Memory B cell (primary cell): Measurements from ENCODE around the gene ARHGAP32.
"Not testable (repeated sequence)": the region's sequence is repeated elsewhere in the genome, so short reads cannot be mapped to it uniquely, and the experiment has no call there.

ENCODE experiments used
- ATAC-seq: fragments of 150-1000 bp; cut with Tn5 transposase; 2 replicates; pipeline ENCODE4 v1.10.0; 2021; ENCODE audit warnings: low read depth, mild to moderate bottlenecking, moderate library complexity
- DNase-seq, 2 donors: peaks; one replicate each; pipeline ENCODE4 v3.0.0; 2022; ENCODE audit warnings: low spot score in 2 of 2
- H3K27ac Mint-ChIP-seq: one replicate; pipeline ENCODE4 v1.8.0; 2022; ENCODE audit warnings: mild to moderate bottlenecking, moderate library complexity, mixed read lengths
- H3K27me3 Mint-ChIP-seq: one replicate; pipeline ENCODE4 v1.8.0; 2022; ENCODE audit warnings: mixed read lengths
- H3K36me3 Mint-ChIP-seq: one replicate; pipeline ENCODE4 v1.8.0; 2022; ENCODE audit warnings: mild to moderate bottlenecking, mixed read lengths
- H3K4me1 Mint-ChIP-seq: one replicate; pipeline ENCODE4 v1.8.0; 2022; ENCODE audit warnings: mixed read lengths
- H3K4me3 Mint-ChIP-seq: one replicate; pipeline ENCODE4 v1.8.0; 2022; ENCODE audit warnings: mild to moderate bottlenecking, moderate library complexity, mixed read lengths
- H3K9me3 Mint-ChIP-seq: one replicate; pipeline ENCODE4 v1.8.0; 2022; ENCODE audit warnings: mixed read lengths

ARHGAP32 gene

DNA sequence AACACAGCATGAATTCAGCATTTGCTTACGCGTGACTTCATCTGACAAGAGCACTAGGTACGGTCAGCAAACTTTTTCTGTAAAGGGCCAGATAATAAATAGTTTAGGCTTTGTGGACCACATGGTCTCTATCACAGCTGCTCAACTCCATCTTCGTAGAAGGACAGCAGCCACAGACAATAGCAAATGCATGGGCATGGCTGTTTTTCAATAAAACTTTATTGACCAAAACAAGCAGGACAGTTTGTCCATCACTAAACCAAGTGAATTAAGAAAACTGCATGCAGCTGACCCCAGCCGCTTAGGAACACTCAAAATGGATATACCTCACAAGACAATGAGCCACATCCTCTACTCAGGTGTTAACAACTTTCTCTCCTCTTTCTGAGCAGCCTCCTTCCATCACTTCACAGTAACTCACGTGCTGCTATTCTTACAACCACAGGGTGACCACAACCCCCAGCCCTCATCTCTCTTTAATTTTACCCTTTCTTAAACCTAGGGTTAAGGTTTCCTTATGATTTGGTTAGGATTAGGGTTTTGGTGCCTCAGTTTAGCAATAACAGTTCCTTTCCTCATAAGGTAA lies 22.7 kb upstream of the ARHGAP32 start:
- peaks cover 2% of the 10 kb centered on the region for H3K36me3 Mint-ChIP-seq
- H3K4me3 Mint-ChIP-seq = no peak overlapping the region
- no peak for DNase-seq
- ATAC-seq = no peak
- H3K4me1 Mint-ChIP-seq = no peaks in the 10 kb centered on the region
- no peak overlapping the region for H3K27ac Mint-ChIP-seq
- H3K27me3 Mint-ChIP-seq = no peaks in the 10 kb centered on the region
- peaks cover 4% of the 10 kb centered on the region for H3K9me3 Mint-ChIP-seq

GRCh38 chr11:129213261-129213660 lies 21.1 kb upstream of the ARHGAP32 start:
- Mint-ChIP-seq H3K27me3 (no peaks in the 10 kb centered on the region), H3K9me3 (peaks cover 4% of the 10 kb centered on the region), H3K4me3 (no peak overlapping the region), H3K4me1 (no peaks in the 10 kb centered on the region), H3K27ac (no peak overlapping the region), H3K36me3 (peaks cover 2% of the 10 kb centered on the region)
- ATAC-seq (no peak), DNase-seq (no peak)

DNA sequence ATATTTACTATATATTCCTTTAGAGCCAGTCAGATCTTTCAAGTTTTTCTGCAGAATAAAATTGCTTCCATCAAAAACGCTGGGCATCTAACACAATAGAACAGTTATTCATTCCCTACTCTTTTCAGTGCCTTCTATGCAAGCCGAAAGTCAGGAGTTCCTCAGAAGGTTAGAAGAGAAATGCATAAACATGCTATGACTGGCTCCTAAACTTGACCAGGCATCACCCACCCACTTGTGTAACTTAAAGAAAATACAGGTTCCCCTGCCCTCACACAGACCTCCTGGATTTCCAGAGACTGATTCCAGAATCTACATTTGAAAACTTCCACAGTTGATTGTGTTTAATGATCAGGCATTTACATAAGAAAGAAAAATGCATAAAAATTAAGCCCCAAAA lies 19.3 kb upstream of the ARHGAP32 start:
- no peak overlapping the region for H3K27ac Mint-ChIP-seq
- peaks cover 2% of the 10 kb centered on the region for H3K36me3 Mint-ChIP-seq
- no peak for ATAC-seq

GRCh38 chr11:129210831-129211181 lies 18.7 kb upstream of the ARHGAP32 start:
- H3K4me1 Mint-ChIP-seq = no peaks in the 10 kb centered on the region
- H3K27ac Mint-ChIP-seq = no peak overlapping the region
- DNase-seq = no peak
- peaks cover 4% of the 10 kb centered on the region for H3K9me3 Mint-ChIP-seq
- H3K27me3 Mint-ChIP-seq = no peaks in the 10 kb centered on the region
- no peak overlapping the region for H3K4me3 Mint-ChIP-seq
- no peak for ATAC-seq
- H3K36me3 Mint-ChIP-seq = peaks cover 2% of the 10 kb centered on the region

More for the DNA sequence above, 19.3 kb upstream of the ARHGAP32 start:
- Mint-ChIP-seq H3K9me3 (peaks cover 4% of the 10 kb centered on the region), H3K27me3 (no peaks in the 10 kb centered on the region), H3K4me3 (no peak overlapping the region), H3K4me1 (no peaks in the 10 kb centered on the region)
- no peak for DNase-seq

- H3K4me3 Mint-ChIP-seq = no peak overlapping the region
- H3K36me3 Mint-ChIP-seq = peaks cover 2% of the 10 kb centered on the region
- DNase-seq (no peak), ATAC-seq (no peak)
- no peak overlapping the region for H3K27ac Mint-ChIP-seq
- H3K27me3 Mint-ChIP-seq = no peaks in the 10 kb centered on the region
- H3K4me1 Mint-ChIP-seq = no peaks in the 10 kb centered on the region
- peaks cover 4% of the 10 kb centered on the region for H3K9me3 Mint-ChIP-seq
These were observed 18.0 kb upstream of the ARHGAP32 start for GRCh38 chr11:129209891-129210830.

- no peak for DNase-seq
- Mint-ChIP-seq H3K36me3 (no peaks in the 10 kb centered on the region), H3K4me3 (no peak overlapping the region), H3K27me3 (no peaks in the 10 kb centered on the region), H3K27ac (no peak overlapping the region), H3K4me1 (no peaks in the 10 kb centered on the region), H3K9me3 (peaks cover 2% of the 10 kb centered on the region)
- ATAC-seq = no peak
These were observed 16.7 kb upstream of the ARHGAP32 start for GRCh38 chr11:129208863-129209262.

DNA sequence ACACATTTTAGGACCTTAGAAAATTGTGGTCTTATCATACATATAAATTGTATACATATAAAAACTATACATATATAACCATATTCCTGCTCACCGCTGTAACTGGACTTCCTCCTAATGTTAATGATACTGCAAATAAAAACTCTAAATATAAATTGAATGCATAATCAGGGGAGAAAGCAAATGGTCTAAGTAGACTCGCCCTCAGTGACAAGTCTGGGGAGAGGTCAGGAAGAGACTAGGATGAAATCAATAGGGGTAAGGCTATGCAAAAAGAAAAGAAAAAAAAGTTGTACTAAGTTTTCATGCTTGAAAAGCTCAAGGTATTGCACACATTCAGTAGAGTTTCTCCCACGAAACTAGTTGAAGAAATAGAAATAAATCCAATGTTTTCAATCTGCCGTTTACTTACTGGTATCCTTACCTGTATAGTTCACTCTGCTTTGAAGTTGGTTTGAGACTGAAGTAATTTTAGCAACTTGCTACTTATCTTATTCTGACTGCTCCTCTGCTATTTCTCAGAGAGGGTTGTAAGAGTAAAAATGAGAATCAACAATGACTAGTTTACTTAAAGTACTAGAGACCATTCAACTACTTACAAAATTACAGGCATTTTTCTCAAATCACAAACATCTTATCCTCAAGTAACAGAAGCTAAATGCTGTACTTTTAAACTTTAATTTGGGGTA lies 12.2 kb upstream of the ARHGAP32 start:
- peaks cover 2% of the 10 kb centered on the region for H3K9me3 Mint-ChIP-seq

GRCh38 chr11:129202646-129203045 lies 10.5 kb upstream of the ARHGAP32 start:
- DNase-seq (no peak), ATAC-seq (no peak)
- Mint-ChIP-seq H3K9me3 (no peaks in the 10 kb centered on the region), H3K36me3 (peaks cover 3% of the 10 kb centered on the region), H3K27me3 (no peaks in the 10 kb centered on the region), H3K4me1 (no peaks in the 10 kb centered on the region), H3K4me3 (no peak overlapping the region), H3K27ac (no peak overlapping the region)

More for the DNA sequence above, 12.2 kb upstream of the ARHGAP32 start:
- no peaks in the 10 kb centered on the region for H3K27me3 Mint-ChIP-seq
- no peak overlapping the region for H3K27ac Mint-ChIP-seq
- H3K4me3 Mint-ChIP-seq = no peak overlapping the region
- no peaks in the 10 kb centered on the region for H3K36me3 Mint-ChIP-seq
- no peak for DNase-seq
- H3K4me1 Mint-ChIP-seq = no peaks in the 10 kb centered on the region
- ATAC-seq = no peak

DNA sequence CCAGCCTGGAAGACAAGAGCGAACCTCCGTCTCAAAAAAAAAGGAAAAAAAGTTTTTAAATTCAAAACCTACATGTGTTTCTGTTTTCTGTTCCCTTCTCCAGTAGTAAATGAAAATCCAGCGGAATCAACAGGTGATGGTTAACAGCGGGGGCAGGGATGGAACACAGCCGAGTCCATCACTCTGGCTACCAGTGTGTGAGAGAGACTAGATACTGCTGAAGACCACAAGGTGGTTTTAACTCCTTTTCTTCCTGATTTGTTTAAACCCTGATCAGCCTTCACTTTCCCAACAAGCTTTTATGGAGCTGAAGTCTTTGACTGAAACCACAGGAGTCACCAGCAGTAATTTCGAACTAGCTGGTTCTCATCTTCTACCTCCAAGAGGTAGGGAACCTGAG lies 3.6 kb upstream of the ARHGAP32 start:
- Mint-ChIP-seq H3K9me3 (peaks cover 2% of the 10 kb centered on the region), H3K27me3 (no peaks in the 10 kb centered on the region), H3K4me1 (no peaks in the 10 kb centered on the region), H3K4me3 (no peak overlapping the region), H3K36me3 (peaks cover 3% of the 10 kb centered on the region), H3K27ac (no peak overlapping the region)
- ATAC-seq (no peak), DNase-seq (no peak)

- H3K9me3 Mint-ChIP-seq = no peaks in the 10 kb centered on the region
- no peaks in the 10 kb centered on the region for H3K36me3 Mint-ChIP-seq
- ATAC-seq (no peak), DNase-seq (no peak)
- no peaks in the 10 kb centered on the region for H3K27me3 Mint-ChIP-seq
- H3K4me3 Mint-ChIP-seq = no peak overlapping the region
- no peak overlapping the region for H3K27ac Mint-ChIP-seq
- no peaks in the 10 kb centered on the region for H3K4me1 Mint-ChIP-seq
These were observed 476 bp downstream of the ARHGAP32 start for GRCh38 chr11:129191649-129192048.

DNA sequence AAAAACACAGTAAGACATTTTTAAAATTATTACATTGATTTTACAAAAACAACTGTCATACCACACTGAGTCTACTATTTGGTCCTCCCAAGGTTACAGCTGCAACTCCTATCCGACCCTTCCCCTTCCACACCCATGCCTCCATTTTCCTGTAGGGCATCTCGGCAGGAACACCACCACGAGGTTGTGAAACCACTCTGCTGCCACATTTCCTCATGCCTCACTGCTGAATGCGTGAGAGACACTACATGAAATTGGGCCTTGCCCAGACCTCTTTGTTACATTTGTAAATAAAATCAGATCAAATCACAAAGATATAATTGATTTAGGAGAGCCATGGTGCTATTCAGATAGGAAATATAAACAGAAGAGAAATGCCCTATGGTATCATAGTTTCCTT lies 2.0 kb downstream of the ARHGAP32 start:
- ATAC-seq = no peak
- no peaks in the 10 kb centered on the region for H3K36me3 Mint-ChIP-seq
- H3K4me3 Mint-ChIP-seq = no peak overlapping the region

GRCh38 chr11:129189646-129190045 lies 2.5 kb downstream of the ARHGAP32 start:
- Mint-ChIP-seq H3K27me3 (no peaks in the 10 kb centered on the region), H3K4me1 (no peaks in the 10 kb centered on the region), H3K9me3 (peaks cover 3% of the 10 kb centered on the region), H3K36me3 (no peaks in the 10 kb centered on the region), H3K4me3 (no peak overlapping the region), H3K27ac (no peak overlapping the region)
- ATAC-seq (no peak), DNase-seq (no peak)

More for the DNA sequence above, 2.0 kb downstream of the ARHGAP32 start:
- no peak for DNase-seq
- no peak overlapping the region for H3K27ac Mint-ChIP-seq
- H3K9me3 Mint-ChIP-seq = peaks cover 2% of the 10 kb centered on the region
- H3K4me1 Mint-ChIP-seq = no peaks in the 10 kb centered on the region
- no peaks in the 10 kb centered on the region for H3K27me3 Mint-ChIP-seq

DNA sequence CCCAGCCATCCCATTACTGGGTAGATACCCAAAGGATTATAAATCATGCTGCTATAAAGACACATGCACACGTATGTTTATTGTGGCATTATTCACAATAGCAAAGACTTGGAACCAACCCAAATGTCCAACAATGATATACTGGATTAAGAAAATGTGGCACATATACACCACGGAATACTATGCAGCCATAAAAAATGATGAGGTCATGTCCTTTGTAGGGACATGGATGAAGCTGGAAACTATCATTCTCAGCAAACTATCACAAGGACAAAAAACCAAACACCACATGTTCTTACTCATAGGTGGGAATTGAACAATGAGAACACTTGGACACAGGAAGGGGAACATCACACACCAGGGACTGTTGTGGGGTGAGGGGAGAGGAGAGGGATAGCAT lies 7.0 kb downstream of the ARHGAP32 start:
- ATAC-seq, H3K9me3 Mint-ChIP-seq, H3K4me1 Mint-ChIP-seq, H3K36me3 Mint-ChIP-seq, DNase-seq, H3K27me3 Mint-ChIP-seq, H3K27ac Mint-ChIP-seq, H3K4me3 Mint-ChIP-seq: not testable (repeated sequence)

DNA sequence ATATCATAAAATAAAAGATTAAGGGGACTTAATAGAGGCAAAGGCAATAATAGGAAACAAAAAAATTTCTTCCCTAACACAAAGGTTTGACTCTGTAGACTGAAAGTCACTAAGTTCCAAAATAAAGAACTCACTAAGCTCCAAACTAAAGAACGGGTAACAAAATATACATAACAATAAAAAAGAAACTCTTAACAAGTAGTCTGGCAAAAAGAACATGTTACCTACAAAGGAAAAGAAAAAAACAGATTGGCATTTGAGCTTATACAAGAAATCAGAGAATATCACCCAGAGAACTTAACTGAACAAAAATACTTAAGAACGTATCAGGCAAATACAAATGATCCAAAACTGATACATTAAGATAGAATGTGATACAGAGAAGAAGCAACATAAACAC lies 7.5 kb downstream of the ARHGAP32 start:
- Mint-ChIP-seq H3K9me3 (peaks cover 5% of the 10 kb centered on the region), H3K27ac (no peak overlapping the region)
- no peak for ATAC-seq

More for the DNA sequence above, 7.5 kb downstream of the ARHGAP32 start:
- no peaks in the 10 kb centered on the region for H3K36me3 Mint-ChIP-seq
- no peak for DNase-seq
- H3K4me1 Mint-ChIP-seq = no peaks in the 10 kb centered on the region
- no peaks in the 10 kb centered on the region for H3K27me3 Mint-ChIP-seq
- no peak overlapping the region for H3K4me3 Mint-ChIP-seq
